H1 (cell line): ENCODE results near the gene CACNA1G. TPM values are rescaled to one million over a fixed set of nuclear protein-coding genes. Genes with fewer than 3 reads are reported as not detected.

Experiments used
- ASH2L ChIP-seq: fragments of 200-600, 300-600 bp; sonication (generic); IDR thresholded peaks from one replicate; pipeline ENCODE4 v1.7.1; 2017; ENCODE audit warnings: low read length
- EGR1 ChIP-seq: IDR thresholded peaks from 2 replicates; pipeline ENCODE4 v1.6.1; 2011; ENCODE audit warnings: low read depth, low read length, borderline replicate concordance
- GABPA ChIP-seq: IDR thresholded peaks from 2 replicates; pipeline ENCODE4 v1.6.1; 2011; ENCODE audit warnings: mild to moderate bottlenecking, low read length, moderate library complexity, borderline replicate concordance; ENCODE audit not compliant: insufficient read depth
- NANOG ChIP-seq: IDR thresholded peaks from 2 replicates; pipeline ENCODE4 v1.6.1; 2011; ENCODE audit warnings: low read length, low read depth, mild to moderate bottlenecking, inconsistent platforms; ENCODE audit not compliant: insufficient read depth, poor library complexity, severe bottlenecking
- NRF1 ChIP-seq: IDR thresholded peaks from 2 replicates; pipeline ENCODE4 v1.6.1; 2011; ENCODE audit warnings: mild to moderate bottlenecking, low read depth, low read length, improper control_type of control experiment
- SIX5 ChIP-seq: IDR thresholded peaks from 2 replicates; pipeline ENCODE4 v1.6.1; 2011; ENCODE audit warnings: mild to moderate bottlenecking, low read depth, low read length
- TAF7 ChIP-seq: optimal IDR thresholded peaks from 2 replicates; pipeline ENCODE3; 2011; ENCODE audit warnings: low read depth, mild to moderate bottlenecking, inconsistent platforms, low read length, moderate library complexity, borderline replicate concordance
- polyA plus RNA-seq, 7 experiments: library from polyadenylated mRNA; depleted of rRNA in 3 of 7; stranded (reverse) in 5 of 7; unstranded in 2 of 7; fragments of >200 nt in 5 of 7; fragments of 200-250 nt in 2 of 7; gene quantifications; 1 replicate in 5 of 7; 2 replicates in 1 of 7; 4 replicates in 1 of 7; pipeline versions ENCODE4 v1.2.1 to v1.2.3, GENCODE V29; 2011 to 2013; ENCODE audit warnings: missing spikeins in 2 of 7, mixed read lengths in 2 of 7
- total RNA-seq: library from RNA; stranded (reverse); fragmentation: NEBNext Ultra II Directional; extraction: Animal tissue kit (Norgen Biotek cat#: 25700); gene quantifications from 2 replicates; pipeline ENCODE4 v1.2.1, GENCODE V29; 2021

CACNA1G gene
- total and polyA plus RNA-seq, 2 of the 8 experiments (the other 6 are each of a cell fraction or from before 2014, with no cell fraction given): 2.9 to 4.9 TPM

- TF ChIP-seq NANOG (no peak), SIX5 (no peak), ASH2L (no peak), EGR1 (no peak), GABPA (no peak), NRF1 (no peak), TAF7 (no peak)
Observed at GRCh38 chr17:50554201-50554600, 6.3 kb upstream of the CACNA1G start (continued).
